Activated gamma-delta T cell treated with anti-CD3 and anti-CD28 coated beads, Interleukin-2, amount 50 U/mL, for 16 hours (primary cell): ENCODE measurements around the gene COG2.

ENCODE experiments used
- DNase-seq: peaks from one replicate; pipeline ENCODE4 v3.0.0-alpha.2; 2020; ENCODE audit warnings: low read depth

Gene COG2

GRCh38 chr1:230701895-230702768 lies 59.9 kb downstream of the COG2 start:
- no peak for DNase-seq

- no peak for DNase-seq
Observed at GRCh38 chr1:230702934-230703678, 60.8 kb downstream of the COG2 start.

GRCh38 chr1:230703679-230704385 lies 61.6 kb downstream of the COG2 start:
- DNase-seq, result no peak

- DNase-seq, result no peak
Observed at GRCh38 chr1:230704830-230705229, 62.5 kb downstream of the COG2 start.

GRCh38 chr1:230705289-230706019 lies 63.2 kb downstream of the COG2 start:
- no peak for DNase-seq

- DNase-seq, result no peak
Observed at GRCh38 chr1:230706020-230706699, 63.9 kb downstream of the COG2 start.

GRCh38 chr1:230706887-230707731 lies 64.8 kb downstream of the COG2 start:
- DNase-seq, result no peak

GRCh38 chr1:230707732-230708630 lies 65.7 kb downstream of the COG2 start:
- DNase-seq, result no peak

- DNase-seq, result no peak
Observed at GRCh38 chr1:230708631-230709580, 66.6 kb downstream of the COG2 start.

- DNase-seq, result no peak
Observed at GRCh38 chr1:230709619-230710542, 67.6 kb downstream of the COG2 start.

- DNase-seq, result no peak
Observed at GRCh38 chr1:230710543-230710904, 68.2 kb downstream of the COG2 start.

GRCh38 chr1:230711245-230711644 lies 69.0 kb downstream of the COG2 start:
- no peak for DNase-seq

GRCh38 chr1:230712470-230712942 lies 70.2 kb downstream of the COG2 start:
- no peak for DNase-seq

- DNase-seq, result no peak
Observed at GRCh38 chr1:230713138-230713537, 70.9 kb downstream of the COG2 start.

- DNase-seq, result no peak
Observed at GRCh38 chr1:230713547-230713914, 71.2 kb downstream of the COG2 start.

- DNase-seq, result no peak
Observed at GRCh38 chr1:230713915-230714764, 71.9 kb downstream of the COG2 start, which contains the start of gene AGT. TSS of gene AGT (minus strand) at chr1:230714122. CDS start at chr1:230710823, 3,299 bp downstream.
